B cell (primary cell): ENCODE results near the gene GABRE. TPM values are rescaled to one million over a fixed set of nuclear protein-coding genes. Genes with fewer than 3 reads are reported as not detected.

ENCODE experiments used
- ATAC-seq: fragments of 200-7000 bp; cut with Tn5 transposase; one replicate; pipeline ENCODE4 v1.10.0; 2021; ENCODE audit warnings: low read depth, mild to moderate bottlenecking, moderate number of reproducible peaks, moderate library complexity
- CTCF ChIA-PET: fragments of 350-600 bp; sonication (Branson Sonifier 250); formaldehyde crosslinking; loops from one replicate; lab custom pipeline; 2021; ENCODE audit warnings: antibody characterized with exemption, inconsistent platforms; lab: Charles Lee
- POLR2A ChIA-PET: fragments of 350-600 bp; sonication (Branson Sonifier 250); formaldehyde crosslinking; loops from one replicate; lab custom pipeline; 2021; ENCODE audit warnings: antibody characterized with exemption; lab: Charles Lee
- DNase-seq: peaks from one replicate; pipeline ENCODE4 v3.0.0; 2013
- H2AFZ ChIP-seq: 2 replicates; pipeline ENCODE4 v1.6.1; 2012; ENCODE audit warnings: mild to moderate bottlenecking, low read depth, low read length; ENCODE audit not compliant: insufficient read depth, poor library complexity, severe bottlenecking
- H3K27ac ChIP-seq, 2 donors: 1 replicate in 1 of 2; 2 replicates in 1 of 2; pipeline ENCODE4 v1.5.1; 2012 to 2013; ENCODE audit warnings: low read length in 2 of 2, mild to moderate bottlenecking in 2 of 2, moderate library complexity in 1 of 2
- H3K27me3 ChIP-seq, 4 experiments: fragments of 200-600 bp in 1 of 4; sonication (generic) in 1 of 4; replicated peaks in 1 of 4; 1 replicate in 2 of 4; 2 replicates in 2 of 4; pipeline versions ENCODE4 v1.6.1 to v1.7.0; 2013 to 2016; ENCODE audit warnings: low read length in 3 of 4, mild to moderate bottlenecking in 2 of 4, mixed read lengths in 1 of 4, moderate library complexity in 1 of 4; ENCODE audit not compliant: insufficient read depth in 4 of 4, control insufficient read depth in 3 of 4; ENCODE audit errors: control extremely low read depth in 1 of 4
- H3K36me3 ChIP-seq, 2 experiments: replicated peaks in 1 of 2; 1 replicate in 1 of 2; 2 replicates in 1 of 2; pipeline versions ENCODE4 v1.6.1 to v1.7.1; 2013; ENCODE audit warnings: low read length in 1 of 2; ENCODE audit not compliant: insufficient read depth in 2 of 2, control insufficient read depth in 1 of 2; ENCODE audit errors: control extremely low read depth in 1 of 2, extremely low read depth in 1 of 2
- H3K4me1 ChIP-seq, 2 donors: fragments of 200-600 bp in 1 of 2; sonication (generic) in 1 of 2; 1 replicate in 1 of 2; 2 replicates in 1 of 2; pipeline versions ENCODE4 v1.5.1 to v1.6.1; 2013 to 2017; ENCODE audit warnings: low read length in 2 of 2; ENCODE audit not compliant: control insufficient read depth in 2 of 2, insufficient read depth in 2 of 2
- H3K4me2 ChIP-seq: replicated peaks from 2 replicates; pipeline ENCODE3; 2012; ENCODE audit warnings: mild to moderate bottlenecking, low read depth, low read length; ENCODE audit not compliant: poor library complexity, severe bottlenecking
- H3K4me3 ChIP-seq, 5 experiments: fragments of 200-600 bp in 1 of 5; sonication (generic) in 1 of 5; 1 replicate in 3 of 5; 2 replicates in 2 of 5; pipeline versions ENCODE4 v1.5.1 to v1.7.0; 2011 to 2016; ENCODE audit warnings: low read length in 4 of 5, mild to moderate bottlenecking in 4 of 5, low read depth in 2 of 5, control low read depth in 1 of 5, moderate library complexity in 1 of 5; ENCODE audit not compliant: insufficient read depth in 1 of 5; ENCODE audit errors: control extremely low read depth in 1 of 5, extremely low read depth in 1 of 5
- H3K79me2 ChIP-seq: fragments of 200-600 bp; sonication (generic); one replicate; pipeline ENCODE4 v1.6.0; 2016; ENCODE audit warnings: low read length; ENCODE audit not compliant: control insufficient read depth, insufficient read depth
- H3K9ac ChIP-seq: fragments of 200-600 bp; sonication (generic); 2 replicates; pipeline ENCODE4 v1.6.1; 2017; ENCODE audit warnings: mild to moderate bottlenecking, low read length, moderate library complexity
- H3K9me3 ChIP-seq, 3 donors: one replicate each; pipeline versions ENCODE4 v1.6.1 to v1.7.1; 2013; ENCODE audit warnings: low read length in 2 of 3; ENCODE audit not compliant: control insufficient read depth in 2 of 3, insufficient read depth in 1 of 3; ENCODE audit errors: control extremely low read depth in 1 of 3
- H4K20me1 ChIP-seq: 2 replicates; pipeline ENCODE4 v1.6.0; 2012; ENCODE audit warnings: mild to moderate bottlenecking, low read length; ENCODE audit not compliant: insufficient read depth, control insufficient read depth, poor library complexity, severe bottlenecking
- H3K27ac Mint-ChIP-seq: one replicate; pipeline ENCODE4 v1.8.0; 2021; ENCODE audit warnings: mixed read lengths
- H3K27me3 Mint-ChIP-seq: one replicate; pipeline ENCODE4 v1.8.0; 2021; ENCODE audit warnings: mixed read lengths
- H3K4me1 Mint-ChIP-seq: one replicate; pipeline ENCODE4 v1.8.0; 2021; ENCODE audit warnings: mixed read lengths
- H3K4me3 Mint-ChIP-seq: one replicate; pipeline ENCODE4 v1.8.0; 2021; ENCODE audit warnings: mixed read lengths
- H3K9me3 Mint-ChIP-seq: one replicate; pipeline ENCODE4 v1.8.0; 2022; ENCODE audit warnings: mixed read lengths; ENCODE audit not compliant: insufficient read depth
- EZH2 ChIP-seq: IDR thresholded peaks from 2 replicates; pipeline ENCODE4 v1.6.1; 2012; ENCODE audit warnings: borderline replicate concordance, low read depth, mild to moderate bottlenecking, moderate library complexity, low read length; ENCODE audit not compliant: insufficient read depth, poor library complexity, severe bottlenecking
- WGBS: methylation state at CpG from one replicate; pipeline ENCODE4 v1.1.5; 2013; ENCODE audit warnings: missing lambda C conversion rate; ENCODE audit not compliant: insufficient coverage; 5-methylcytosine and 5-hydroxymethylcytosine counted together
- intact Hi-C: fragments of 100-400 bp; cut with micrococcal nuclease; formaldehyde crosslinking; loops from one replicate; pipeline ENCODE4 v1.10.0; 2022
- polyA plus RNA-seq: library from polyadenylated mRNA; depleted of rRNA; stranded (reverse); fragments of >200 nt; gene quantifications from 2 replicates; pipeline ENCODE4 v1.2.3, GENCODE V29; 2012
- total RNA-seq, 2 donors: library from RNA; stranded (reverse); fragments of 120-200 nt in 1 of 2; gene quantifications; 1 replicate in 1 of 2; 2 replicates in 1 of 2; pipeline versions ENCODE4 v1.2.3 to v1.2.4, GENCODE V29; 2013 to 2022
- TF ChIP-seq, protein P1 (sequence below): fragments of 200-600 bp; IDR thresholded peaks from one replicate; pipeline ENCODE4 v1.8.0; 2022; ENCODE audit warnings: antibody characterized with exemption, mild to moderate bottlenecking

GABRE gene
- total and polyA plus RNA-seq, 2 donors (not counting 1 experiment from before 2014, with no cell fraction given), result not detected

DNA sequence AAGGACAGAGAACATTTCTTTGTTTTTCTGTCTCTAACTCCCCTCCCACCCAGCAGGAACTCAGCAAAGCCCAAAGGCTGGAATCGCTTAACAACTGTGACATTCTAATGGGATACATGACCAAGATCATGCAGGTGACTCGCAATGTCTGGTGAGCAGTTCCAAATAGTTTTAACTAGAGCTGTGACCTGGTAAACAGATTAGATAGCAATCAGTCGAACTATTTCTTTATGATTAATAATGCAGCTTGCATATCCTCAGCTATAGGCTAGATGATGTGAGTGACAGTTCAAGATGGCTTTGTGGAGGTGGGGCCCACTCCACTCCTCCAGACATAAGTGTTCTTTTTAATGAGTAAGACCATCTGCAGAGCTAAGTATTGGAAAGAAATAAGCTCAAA lies 20.0 kb upstream of the GABRE start:
- Mint-ChIP-seq H3K4me3 (no peak overlapping the region), H3K27ac (no peak overlapping the region), H3K4me1 (no peaks in the 10 kb centered on the region), H3K9me3 (no peaks in the 10 kb centered on the region), H3K27me3 (no peaks in the 10 kb centered on the region)
- H3K79me2 ChIP-seq, result no peaks in the 10 kb centered on the region
- H3K4me3 ChIP-seq, result no peak overlapping the region
- no peaks in the 10 kb centered on the region for H4K20me1 ChIP-seq
- no peak overlapping the region for H3K9ac ChIP-seq
- DNase-seq (no peak), ATAC-seq (no peak)
- TF ChIP-seq EZH2, result no peak
- TF ChIP-seq, protein P1, sequence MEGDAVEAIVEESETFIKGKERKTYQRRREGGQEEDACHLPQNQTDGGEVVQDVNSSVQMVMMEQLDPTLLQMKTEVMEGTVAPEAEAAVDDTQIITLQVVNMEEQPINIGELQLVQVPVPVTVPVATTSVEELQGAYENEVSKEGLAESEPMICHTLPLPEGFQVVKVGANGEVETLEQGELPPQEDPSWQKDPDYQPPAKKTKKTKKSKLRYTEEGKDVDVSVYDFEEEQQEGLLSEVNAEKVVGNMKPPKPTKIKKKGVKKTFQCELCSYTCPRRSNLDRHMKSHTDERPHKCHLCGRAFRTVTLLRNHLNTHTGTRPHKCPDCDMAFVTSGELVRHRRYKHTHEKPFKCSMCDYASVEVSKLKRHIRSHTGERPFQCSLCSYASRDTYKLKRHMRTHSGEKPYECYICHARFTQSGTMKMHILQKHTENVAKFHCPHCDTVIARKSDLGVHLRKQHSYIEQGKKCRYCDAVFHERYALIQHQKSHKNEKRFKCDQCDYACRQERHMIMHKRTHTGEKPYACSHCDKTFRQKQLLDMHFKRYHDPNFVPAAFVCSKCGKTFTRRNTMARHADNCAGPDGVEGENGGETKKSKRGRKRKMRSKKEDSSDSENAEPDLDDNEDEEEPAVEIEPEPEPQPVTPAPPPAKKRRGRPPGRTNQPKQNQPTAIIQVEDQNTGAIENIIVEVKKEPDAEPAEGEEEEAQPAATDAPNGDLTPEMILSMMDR, result no peak
- H2AFZ ChIP-seq, result no peak overlapping the region
- H3K27me3 ChIP-seq, result no peaks in the 10 kb centered on the region
- no peaks in the 10 kb centered on the region for H3K4me1 ChIP-seq
- no peak overlapping the region for H3K4me2 ChIP-seq
- H3K9me3 ChIP-seq, result no peaks in the 10 kb centered on the region
- no peaks in the 10 kb centered on the region for H3K36me3 ChIP-seq
- WGBS, result 85% methylated on average over 2 of the region's 3 CpGs
- ChIA-PET POLR2A (no interaction called here), CTCF (no interaction called here)
- H3K27ac ChIP-seq, result no peak overlapping the region
- intact Hi-C loops, result no loop called here

DNA sequence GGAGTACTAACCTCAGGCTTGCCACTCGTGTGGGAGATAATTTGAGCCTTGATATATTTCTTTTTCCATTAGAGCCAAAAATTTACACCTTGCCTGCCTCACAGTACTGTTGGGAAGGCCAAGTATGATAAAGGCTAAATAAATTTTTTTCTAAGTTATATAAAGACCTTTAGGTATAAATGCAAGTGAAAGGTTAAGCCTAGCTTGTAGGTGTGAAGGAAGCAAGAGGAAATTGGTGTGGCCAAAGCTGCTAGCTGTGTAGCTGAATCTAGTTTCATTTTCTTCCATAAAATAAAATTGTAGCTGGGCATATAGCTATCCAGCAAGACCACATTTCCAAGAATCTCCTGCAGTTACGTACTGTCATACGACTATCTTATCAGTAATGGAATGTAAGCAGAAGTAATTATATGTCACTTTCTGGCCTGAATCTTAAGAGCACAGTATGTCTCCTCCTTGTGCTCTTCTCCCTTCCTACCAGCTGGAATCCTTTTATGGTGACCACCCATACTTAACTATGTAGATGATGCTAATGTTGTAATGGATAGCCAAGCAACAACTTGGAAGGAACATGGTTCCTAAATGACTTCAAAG lies 14.3 kb upstream of the GABRE start:
- Histone ChIP-seq H3K4me1 (no peaks in the 10 kb centered on the region), H3K27me3 (no peaks in the 10 kb centered on the region), H3K9ac (no peak overlapping the region), H3K79me2 (no peaks in the 10 kb centered on the region), H3K36me3 (no peaks in the 10 kb centered on the region), H3K4me3 (no peak overlapping the region), H3K9me3 (no peaks in the 10 kb centered on the region), H3K4me2 (no peak overlapping the region), H2AFZ (no peak overlapping the region), H3K27ac (no peak overlapping the region), H4K20me1 (no peaks in the 10 kb centered on the region)
- intact Hi-C loops, result no loop called here
- H3K4me1 Mint-ChIP-seq, result no peaks in the 10 kb centered on the region
- WGBS, result no CpG with 5 or more reads among the region's 3 CpGs
- no peak overlapping the region for H3K27ac Mint-ChIP-seq
- no peak for TF ChIP-seq EZH2
- TF ChIP-seq, protein P1, result no peak
- H3K4me3 Mint-ChIP-seq, result no peak overlapping the region
- DNase-seq, result no peak
- no peak for ATAC-seq
- no peaks in the 10 kb centered on the region for H3K27me3 Mint-ChIP-seq
- POLR2A ChIA-PET, result no interaction called here
- H3K9me3 Mint-ChIP-seq, result no peaks in the 10 kb centered on the region
- CTCF ChIA-PET, result no interaction called here
